IPS-18a (cell line): ENCODE measurements around the gene ZNF358.
A peak's percentile ranks its signal among the peaks of the same experiment; 100 is the strongest.

Experiments used
- H3K27ac ChIP-seq: one replicate; pipeline ENCODE4 v1.5.1; 2013; ENCODE audit warnings: low read length
- H3K27me3 ChIP-seq: one replicate; pipeline ENCODE4 v1.6.1; 2013; ENCODE audit warnings: mild to moderate bottlenecking, low read length; ENCODE audit not compliant: control insufficient read depth, insufficient read depth
- H3K36me3 ChIP-seq: one replicate; pipeline ENCODE4 v1.6.1; 2013; ENCODE audit warnings: low read depth, low read length; ENCODE audit not compliant: control insufficient read depth
- H3K4me1 ChIP-seq: one replicate; pipeline ENCODE4 v1.6.1; 2013; ENCODE audit warnings: low read depth, low read length; ENCODE audit not compliant: control insufficient read depth
- H3K4me3 ChIP-seq: one replicate; pipeline ENCODE4 v1.5.1; 2013; ENCODE audit warnings: low read length
- H3K9ac ChIP-seq: one replicate; pipeline ENCODE4 v1.6.1; 2013; ENCODE audit warnings: mild to moderate bottlenecking, low read length, moderate library complexity
- H3K9me3 ChIP-seq: one replicate; pipeline ENCODE4 v1.6.1; 2013; ENCODE audit warnings: low read depth, low read length; ENCODE audit not compliant: control insufficient read depth

The ZNF358 gene

GRCh38 chr19:7494416-7495098, 21.3 kb upstream of the ZNF358 start:
- H3K36me3 ChIP-seq, result no peaks in the 10 kb centered on the region
- peaks cover 3% of the 10 kb centered on the region for H3K27me3 ChIP-seq
- H3K4me1 ChIP-seq, result peaks cover 4% of the 10 kb centered on the region
- H3K27ac ChIP-seq, result no peak overlapping the region
- H3K9ac ChIP-seq, result no peak overlapping the region
- no peaks in the 10 kb centered on the region for H3K9me3 ChIP-seq
- H3K4me3 ChIP-seq, result no peak overlapping the region

GRCh38 chr19:7497292-7497691, 18.6 kb upstream of the ZNF358 start:
- H3K9ac ChIP-seq, result no peak overlapping the region
- H3K4me1 ChIP-seq, result no peaks in the 10 kb centered on the region
- no peak overlapping the region for H3K27ac ChIP-seq
- H3K27me3 ChIP-seq, result peaks cover 23% of the 10 kb centered on the region
- H3K4me3 ChIP-seq, result no peak overlapping the region
- no peaks in the 10 kb centered on the region for H3K36me3 ChIP-seq
- H3K9me3 ChIP-seq, result no peaks in the 10 kb centered on the region

- no peak overlapping the region for H3K9ac ChIP-seq
- H3K27ac ChIP-seq, result no peak overlapping the region
- H3K9me3 ChIP-seq, result no peaks in the 10 kb centered on the region
- H3K27me3 ChIP-seq, result peaks cover 31% of the 10 kb centered on the region
- H3K4me3 ChIP-seq, result peak overlapping the region; percentile 49
- H3K4me1 ChIP-seq, result no peaks in the 10 kb centered on the region
- H3K36me3 ChIP-seq, result no peaks in the 10 kb centered on the region
Measured at GRCh38 chr19:7500811-7501450, 15.0 kb upstream of the ZNF358 start.

GRCh38 chr19:7502552-7502951, 13.4 kb upstream of the ZNF358 start:
- H3K4me1 ChIP-seq, result no peaks in the 10 kb centered on the region
- H3K27ac ChIP-seq, result no peak overlapping the region
- no peaks in the 10 kb centered on the region for H3K9me3 ChIP-seq
- no peak overlapping the region for H3K4me3 ChIP-seq
- H3K9ac ChIP-seq, result no peak overlapping the region
- H3K27me3 ChIP-seq, result peaks cover 31% of the 10 kb centered on the region
- no peaks in the 10 kb centered on the region for H3K36me3 ChIP-seq

- Histone ChIP-seq H3K27ac (no peak overlapping the region), H3K36me3 (no peaks in the 10 kb centered on the region), H3K27me3 (peaks cover 26% of the 10 kb centered on the region), H3K9me3 (no peaks in the 10 kb centered on the region), H3K4me3 (no peak overlapping the region), H3K4me1 (peaks cover 3% of the 10 kb centered on the region), H3K9ac (no peak overlapping the region)
Measured at GRCh38 chr19:7504684-7505083, 11.2 kb upstream of the ZNF358 start.

- Histone ChIP-seq H3K9ac (no peak overlapping the region), H3K4me3 (peak overlapping the region; percentile 51), H3K27me3 (peaks cover 20% of the 10 kb centered on the region), H3K27ac (no peak overlapping the region), H3K9me3 (no peaks in the 10 kb centered on the region), H3K36me3 (no peaks in the 10 kb centered on the region), H3K4me1 (peaks cover 3% of the 10 kb centered on the region)
Measured at GRCh38 chr19:7505288-7505681, 10.6 kb upstream of the ZNF358 start.

- no peak overlapping the region for H3K9ac ChIP-seq
- no peak overlapping the region for H3K27ac ChIP-seq
- no peaks in the 10 kb centered on the region for H3K36me3 ChIP-seq
- peaks cover 15% of the 10 kb centered on the region for H3K27me3 ChIP-seq
- peak overlapping the region; percentile 51 for H3K4me3 ChIP-seq
- peaks cover 3% of the 10 kb centered on the region for H3K4me1 ChIP-seq
- H3K9me3 ChIP-seq, result no peaks in the 10 kb centered on the region
Measured at GRCh38 chr19:7505682-7506384, 10.1 kb upstream of the ZNF358 start.

GRCh38 chr19:7506385-7507328, 9.2 kb upstream of the ZNF358 start:
- peaks cover 10% of the 10 kb centered on the region for H3K27me3 ChIP-seq
- H3K9me3 ChIP-seq, result no peaks in the 10 kb centered on the region
- peak overlapping the region; percentile 32 for H3K4me3 ChIP-seq
- no peaks in the 10 kb centered on the region for H3K36me3 ChIP-seq
- H3K9ac ChIP-seq, result no peak overlapping the region
- peaks cover 3% of the 10 kb centered on the region for H3K4me1 ChIP-seq
- no peak overlapping the region for H3K27ac ChIP-seq

- Histone ChIP-seq H3K4me1 (peaks cover 3% of the 10 kb centered on the region), H3K27me3 (peaks cover 8% of the 10 kb centered on the region), H3K9ac (no peak overlapping the region), H3K4me3 (no peak overlapping the region), H3K27ac (no peak overlapping the region), H3K9me3 (no peaks in the 10 kb centered on the region), H3K36me3 (no peaks in the 10 kb centered on the region)
Measured at GRCh38 chr19:7507884-7508283, 8.0 kb upstream of the ZNF358 start.

GRCh38 chr19:7509625-7510024, 6.3 kb upstream of the ZNF358 start:
- Histone ChIP-seq H3K27me3 (peaks cover 8% of the 10 kb centered on the region), H3K9me3 (no peaks in the 10 kb centered on the region), H3K9ac (no peak overlapping the region), H3K4me3 (no peak overlapping the region), H3K4me1 (peaks cover 3% of the 10 kb centered on the region), H3K27ac (no peak overlapping the region), H3K36me3 (no peaks in the 10 kb centered on the region)

GRCh38 chr19:7512400-7512851, 3.5 kb upstream of the ZNF358 start:
- no peaks in the 10 kb centered on the region for H3K36me3 ChIP-seq
- H3K27me3 ChIP-seq, result no peaks in the 10 kb centered on the region

More at GRCh38 chr19:7512400-7512851, 3.5 kb upstream of the ZNF358 start:
- H3K9me3 ChIP-seq, result no peaks in the 10 kb centered on the region
- H3K9ac ChIP-seq, result no peak overlapping the region
- H3K4me3 ChIP-seq, result no peak overlapping the region
- peaks cover 16% of the 10 kb centered on the region for H3K4me1 ChIP-seq
- H3K27ac ChIP-seq, result no peak overlapping the region
